ENCODE measurements around the gene RPS15.

GRCh38 chr19:1410136-1410786 is 27.9 kb upstream of the RPS15 start:
- TF ChIP-seq CTCF (conservative IDR thresholded peaks at IDR 0.05), result no peak
- TF ChIP-seq ZFX (IDR thresholded peaks at IDR 0.05), result no peak
